Measurements from ENCODE around the gene SLC47A2. TPM values are rescaled to one million over a fixed set of nuclear protein-coding genes. Genes with fewer than 3 reads are reported as not detected.

Gene SLC47A2
- total RNA-seq, 1 experiment from 2014 or later, result not detected

- TF ChIP-seq REST (IDR thresholded peaks at IDR 0.05; ENCODE audit: insufficient read depth in 1 of 2, low read depth in 2 of 2, low read length in 1 of 2) (no peak), POLR2AphosphoS5 (IDR thresholded peaks at IDR 0.05; ENCODE audit: low read depth, low read length) (no peak), TCF7L2 (IDR thresholded peaks at IDR 0.05; ENCODE audit: low read depth, low read length) (no peak), SIN3A (IDR thresholded peaks at IDR 0.05; ENCODE audit: borderline replicate concordance, insufficient read depth, low read depth, low read length) (no peak), CTCF (IDR thresholded peaks at IDR 0.05) (no peak)
- ChIA-PET POLR2A (no interaction called here), CTCF (no interaction called here)
- Histone ChIP-seq H3K27ac (ENCODE audit: low read length) (no peak overlapping the region), H3K9me3 (ENCODE audit: control insufficient read depth, insufficient read depth, low read depth, low read length) (no peaks in the 10 kb centered on the region), H3K27me3 (ENCODE audit: control insufficient read depth, insufficient read depth, low read length) (no peaks in the 10 kb centered on the region), H3K4me1 (ENCODE audit: control insufficient read depth, insufficient read depth, low read length) (no peaks in the 10 kb centered on the region; the same call in 1 of the 2 replicates), H3K4me3 (ENCODE audit: low read depth in 2 of 2, low read length in 2 of 2) (no peak overlapping the region), H3K36me3 (ENCODE audit: control insufficient read depth, insufficient read depth, low read length) (no peaks in the 10 kb centered on the region)
- BruUV-seq (replicated peaks), result no TSS peak
- in situ Hi-C loops (cut with HindIII; ENCODE audit: low pct_unique_long_range_greater_than_20kb, low sequenced_read_pairs), result no loop called here
- ATAC-seq, result no peak
- intact Hi-C loops (cut with micrococcal nuclease; ENCODE audit: unreplicated experiment), result no loop called here
- DNase-seq (ENCODE audit: low read depth, low spot score), result no peak
Observed at GRCh38 chr17:19731626-19732025, 15.2 kb upstream of the SLC47A2 start.

GRCh38 chr17:19730843-19731242, 14.5 kb upstream of the SLC47A2 start:
- Histone ChIP-seq H3K9me3 (ENCODE audit: control insufficient read depth, insufficient read depth, low read depth, low read length) (no peaks in the 10 kb centered on the region), H3K36me3 (ENCODE audit: control insufficient read depth, insufficient read depth, low read length) (no peaks in the 10 kb centered on the region), H3K4me3 (ENCODE audit: low read depth in 2 of 2, low read length in 2 of 2) (no peak overlapping the region), H3K27me3 (ENCODE audit: control insufficient read depth, insufficient read depth, low read length) (no peaks in the 10 kb centered on the region), H3K27ac (ENCODE audit: low read length) (no peak overlapping the region), H3K4me1 (ENCODE audit: control insufficient read depth, insufficient read depth, low read length) (no peaks in the 10 kb centered on the region; the same call in 1 of the 2 replicates)
- in situ Hi-C loops (cut with HindIII; ENCODE audit: low pct_unique_long_range_greater_than_20kb, low sequenced_read_pairs) (no loop called here), intact Hi-C loops (cut with micrococcal nuclease; ENCODE audit: unreplicated experiment) (no loop called here)
- no peak for ATAC-seq
- ChIA-PET CTCF (no interaction called here), POLR2A (no interaction called here)
- DNase-seq (ENCODE audit: low read depth, low spot score), result no peak
- BruUV-seq (replicated peaks), result no TSS peak
- no peak for TF ChIP-seq POLR2AphosphoS5 (IDR thresholded peaks at IDR 0.05; ENCODE audit: low read depth, low read length)
- TF ChIP-seq TCF7L2 (IDR thresholded peaks at IDR 0.05; ENCODE audit: low read depth, low read length), result no peak
- TF ChIP-seq SIN3A (IDR thresholded peaks at IDR 0.05; ENCODE audit: borderline replicate concordance, insufficient read depth, low read depth, low read length), result no peak
- TF ChIP-seq REST (IDR thresholded peaks at IDR 0.05; ENCODE audit: insufficient read depth in 1 of 2, low read depth in 2 of 2, low read length in 1 of 2), result no peak
- TF ChIP-seq CTCF (IDR thresholded peaks at IDR 0.05), result no peak
